ENCODE results near the gene FAM3C.

GRCh38 chr7:121385056-121385799, 10.9 kb downstream of the FAM3C start:
- TF ChIP-seq CTCF (conservative IDR thresholded peaks at IDR 0.05): no peak
- no peak for TF ChIP-seq ZFX (IDR thresholded peaks at IDR 0.05)
